GM19043 (cell line): Measurements from ENCODE around the gene TRIO.
"Not testable (repeated sequence)": the region's sequence is repeated elsewhere in the genome, so short reads cannot be mapped to it uniquely, and the experiment has no call there.

ENCODE experiments used
- ATAC-seq: cut with Tn5 transposase; IDR thresholded peaks from one replicate; pipeline ENCODE4 v1.9.1; 2021; ENCODE audit warnings: low read depth; ENCODE audit not compliant: unreplicated experiment

Gene TRIO

DNA sequence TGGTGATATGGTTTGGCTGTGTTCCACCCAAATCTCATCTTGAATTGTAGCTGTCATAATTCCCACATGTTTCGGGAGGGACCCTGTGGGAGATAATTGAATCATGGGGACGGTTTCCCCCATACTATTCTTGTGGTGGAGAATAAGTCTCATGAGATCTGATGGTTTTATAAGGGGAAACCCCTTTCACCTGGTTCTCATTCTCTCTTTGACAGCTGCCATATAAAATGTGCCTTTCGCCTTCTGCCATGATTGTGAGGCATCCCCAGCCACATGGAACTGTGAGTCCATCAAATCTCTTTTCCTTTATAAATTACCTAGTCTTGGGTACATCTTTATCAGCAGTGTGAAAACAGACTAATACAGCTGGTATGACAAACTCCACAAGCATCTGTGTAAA is 411.1 kb downstream of the TRIO start:
- ATAC-seq: not testable (repeated sequence)

GRCh38 chr5:14556015-14556414 is 412.9 kb downstream of the TRIO start:
- no peak for ATAC-seq

DNA sequence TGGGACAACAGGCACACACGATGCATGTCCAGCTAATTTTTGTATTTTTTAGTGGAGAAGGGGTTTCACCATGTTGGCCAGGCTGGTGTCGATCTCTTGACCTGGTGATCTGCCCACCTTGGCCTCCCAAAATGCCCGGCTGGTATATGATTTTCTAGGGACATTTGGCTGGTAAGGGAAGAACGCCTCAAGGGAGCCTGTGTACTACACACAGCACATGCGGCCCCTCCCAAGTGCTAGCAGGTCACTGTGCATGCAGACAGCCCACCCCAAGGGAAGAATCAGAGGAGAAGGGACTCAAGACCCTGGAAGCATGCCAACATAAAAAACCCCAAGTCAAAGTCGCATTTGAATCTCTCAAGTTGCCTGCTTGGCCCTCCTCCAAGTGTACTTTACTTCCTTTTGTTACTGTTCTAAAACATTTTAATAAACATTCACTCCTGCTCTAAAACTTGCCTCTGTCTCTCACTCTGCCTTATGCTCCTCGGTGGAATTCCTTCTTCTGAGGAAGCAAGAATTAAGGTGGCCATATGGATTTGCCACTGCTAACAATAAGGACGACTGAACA is 414.1 kb downstream of the TRIO start:
- no peak for ATAC-seq

- ATAC-seq: no peak
Measured at GRCh38 chr5:14557791-14558415, 414.8 kb downstream of the TRIO start.
